ENCODE data around the gene TIGAR.
A peak's percentile ranks its signal among the peaks of the same experiment; 100 is the strongest.

Gene TIGAR

DNA sequence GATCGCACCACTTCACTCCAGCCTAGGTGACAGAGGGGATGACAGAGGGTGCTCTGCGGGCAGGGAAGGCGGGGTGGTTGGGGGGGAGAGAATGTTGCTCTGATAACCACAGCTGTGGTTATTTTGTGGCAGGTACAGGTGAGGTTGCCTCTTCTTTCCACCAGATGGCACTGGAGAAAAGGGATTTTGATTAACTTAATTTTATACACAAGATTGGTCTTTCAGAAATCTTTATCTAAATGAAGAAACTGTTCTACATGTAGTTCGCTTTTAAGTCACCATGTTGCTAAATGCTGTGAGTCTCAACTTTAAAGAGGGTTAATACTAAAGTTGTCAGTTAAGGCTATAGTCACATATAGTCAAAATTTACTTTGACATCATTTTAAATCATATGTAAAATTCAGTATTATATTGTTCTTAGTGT is 32.8 kb downstream of the TIGAR start:
- no peak for TF ChIP-seq POLR2A (IDR thresholded peaks at IDR 0.05; ENCODE audit: low read depth, low read length)
- FAIRE-seq (no peak), DNase-seq (ENCODE audit: insufficient read length, low spot score) (no peak)

DNA sequence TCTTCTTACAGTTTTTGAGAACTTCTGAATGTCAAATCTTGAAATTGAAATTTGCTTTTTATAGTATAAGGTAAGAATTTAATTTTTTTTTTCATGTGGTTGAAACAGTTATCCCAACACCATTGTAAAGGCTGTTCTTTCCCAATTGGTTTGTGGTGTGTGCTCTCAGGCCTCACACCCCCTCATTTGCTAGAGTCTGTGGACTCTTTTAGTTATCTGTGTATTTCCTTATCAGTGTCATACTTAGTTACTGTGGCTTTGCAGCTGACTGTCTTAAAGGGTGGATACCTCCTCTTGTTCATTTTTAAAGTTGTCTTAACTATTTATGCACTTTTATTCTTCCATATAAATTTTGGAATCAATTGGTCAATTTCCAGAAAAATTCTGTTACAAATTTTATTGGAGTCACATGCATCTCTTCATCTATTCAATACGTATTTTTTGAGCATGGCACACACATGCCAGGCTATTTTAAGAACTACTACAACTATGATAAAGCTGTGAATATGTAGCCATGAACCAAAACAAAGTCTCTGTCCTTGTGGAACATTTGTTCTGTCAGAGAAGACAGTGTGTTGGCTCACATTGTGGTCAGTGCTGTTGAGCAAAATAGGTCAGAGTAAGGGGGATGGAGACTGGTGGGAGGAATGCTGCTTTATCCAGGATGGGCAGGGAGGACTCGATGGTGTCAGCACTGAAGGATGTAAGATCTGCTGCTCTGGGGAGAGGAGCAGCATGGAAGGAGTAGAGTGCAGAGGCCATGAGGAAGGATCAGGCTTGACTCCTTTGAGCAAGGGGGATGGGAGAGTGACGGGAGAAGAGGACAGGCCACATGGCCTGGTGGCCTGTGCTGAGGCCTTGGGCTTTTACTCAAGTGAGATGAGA is 34.4 kb downstream of the TIGAR start:
- no peak for DNase-seq (ENCODE audit: insufficient read length, low spot score)
- no peak for FAIRE-seq
- no peak for TF ChIP-seq POLR2A (IDR thresholded peaks at IDR 0.05; ENCODE audit: low read depth, low read length)

DNA sequence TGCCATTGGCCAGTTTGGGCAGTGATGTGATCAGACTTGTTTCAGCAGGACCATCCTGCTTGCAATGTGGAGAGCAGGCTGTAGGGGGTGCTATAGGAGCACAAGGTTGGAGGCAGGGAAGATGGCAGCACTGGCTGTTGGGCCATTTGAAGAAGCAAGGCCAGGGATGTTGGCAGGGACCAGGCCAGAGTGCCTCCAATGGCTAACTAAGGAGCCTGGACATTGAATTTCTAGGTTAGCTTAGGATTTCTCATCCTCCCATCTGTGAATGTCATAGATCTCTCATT is 35.0 kb downstream of the TIGAR start:
- FAIRE-seq (peak; percentile 11), DNase-seq (ENCODE audit: insufficient read length, low spot score) (peak; percentile 14)
- no peak for TF ChIP-seq POLR2A (IDR thresholded peaks at IDR 0.05; ENCODE audit: low read depth, low read length)

DNA sequence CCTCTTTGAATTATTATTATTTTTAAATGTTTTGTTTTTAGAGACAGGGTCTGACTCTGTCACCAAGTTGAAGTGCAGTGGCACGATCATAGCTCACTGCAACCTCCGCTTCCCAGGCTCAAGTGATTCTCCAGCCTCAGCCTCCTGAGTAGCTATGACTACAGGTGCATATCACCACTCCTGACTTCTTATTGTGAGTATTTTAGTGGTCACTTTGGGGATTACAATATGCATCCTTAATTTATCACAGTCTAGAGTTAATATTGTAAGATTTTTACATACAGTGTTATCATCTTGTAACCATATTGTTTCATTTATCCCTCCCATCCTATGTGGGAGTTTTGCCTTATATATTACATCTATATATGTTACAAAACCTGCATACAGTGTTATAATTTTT is 45.1 kb downstream of the TIGAR start:
- FAIRE-seq (no peak), DNase-seq (ENCODE audit: insufficient read length, low spot score) (no peak)
- TF ChIP-seq POLR2A (IDR thresholded peaks at IDR 0.05; ENCODE audit: low read depth, low read length), result no peak

DNA sequence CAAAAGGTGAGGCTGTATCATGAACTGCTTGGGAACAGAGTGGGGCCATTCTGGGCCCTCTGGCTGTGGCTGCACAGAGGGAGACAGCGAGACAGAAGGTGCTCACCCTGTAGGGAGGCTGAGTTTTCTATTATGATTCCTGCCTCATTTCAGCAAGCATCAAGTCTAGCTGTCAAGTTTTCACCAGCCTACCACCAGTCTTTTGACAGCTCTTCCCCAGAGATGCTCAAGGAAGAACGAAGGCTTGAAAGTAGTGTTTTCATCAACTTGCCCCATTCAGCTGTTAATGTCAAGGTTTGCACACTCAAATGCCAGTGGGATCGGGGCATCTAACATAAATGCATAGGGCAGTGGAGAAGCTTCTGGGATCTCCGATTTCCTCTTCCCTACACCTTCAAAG is 48.5 kb downstream of the TIGAR start:
- no peak for FAIRE-seq
- TF ChIP-seq POLR2A (IDR thresholded peaks at IDR 0.05; ENCODE audit: low read depth, low read length), result no peak
- no peak for DNase-seq (ENCODE audit: insufficient read length, low spot score)

DNA sequence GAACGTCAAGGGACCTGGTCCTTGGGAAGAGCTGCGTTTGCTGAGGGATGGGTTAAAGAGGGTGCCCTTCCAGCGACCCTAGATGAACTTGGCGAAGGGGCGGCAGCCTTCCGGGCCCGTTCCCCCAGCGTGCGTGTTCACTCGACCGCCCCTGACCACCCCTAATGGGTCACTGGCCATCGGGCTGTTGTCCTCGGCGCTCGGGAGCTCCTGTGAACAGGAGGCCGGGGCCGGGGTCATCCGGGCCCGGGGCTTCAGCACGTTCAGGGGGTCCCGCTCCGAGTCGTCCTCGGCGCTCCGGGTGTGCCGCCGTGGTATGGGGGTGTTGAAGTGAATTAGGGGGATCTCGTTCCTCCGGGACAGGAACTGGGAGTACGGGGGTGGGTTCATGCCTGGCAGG is 49.3 kb downstream of the TIGAR start:
- no peak for DNase-seq (ENCODE audit: insufficient read length, low spot score)
- FAIRE-seq, result no peak
- no peak for TF ChIP-seq POLR2A (IDR thresholded peaks at IDR 0.05; ENCODE audit: low read depth, low read length)

DNA sequence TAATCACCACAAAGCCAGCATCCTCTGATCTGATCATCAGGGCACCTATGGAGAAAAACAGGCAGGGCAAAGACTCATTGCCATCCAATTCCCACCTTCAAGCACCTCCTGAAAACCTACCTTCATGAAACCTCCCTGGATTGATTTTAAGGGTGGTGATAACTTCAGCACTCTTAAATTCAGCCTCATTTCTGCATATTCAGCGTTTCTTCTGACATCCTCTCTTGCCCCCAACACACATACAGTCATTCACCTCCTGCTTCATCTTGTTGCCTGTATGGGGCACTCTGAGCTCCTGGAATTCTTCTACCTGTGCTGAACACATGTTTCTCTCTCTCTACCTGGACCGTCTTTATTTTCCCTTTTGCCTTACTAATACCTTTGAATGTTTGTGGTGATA is 51.6 kb downstream of the TIGAR start:
- no peak for DNase-seq (ENCODE audit: insufficient read length, low spot score)
- FAIRE-seq, result no peak
- no peak for TF ChIP-seq POLR2A (IDR thresholded peaks at IDR 0.05; ENCODE audit: low read depth, low read length)

DNA sequence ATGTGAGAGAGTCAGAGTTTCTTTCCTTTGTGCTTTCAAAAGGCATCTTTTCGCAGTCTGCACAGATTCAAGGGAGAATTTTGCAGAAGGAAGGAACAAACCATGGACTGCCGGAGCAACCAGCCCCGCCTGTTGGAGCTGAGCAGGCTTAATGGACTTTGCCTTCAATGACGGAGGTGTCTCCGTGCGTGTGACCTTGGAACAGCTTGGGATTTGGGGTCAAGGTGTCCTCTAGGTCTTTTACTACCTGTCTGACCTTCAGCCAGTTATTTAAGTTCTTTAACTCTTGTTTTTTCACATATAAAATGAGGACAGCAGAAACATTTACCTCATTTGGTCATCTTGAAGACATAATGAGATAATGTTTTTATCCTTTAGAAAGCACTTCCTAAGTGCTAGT is 54.4 kb downstream of the TIGAR start:
- no peak for FAIRE-seq
- TF ChIP-seq POLR2A (IDR thresholded peaks at IDR 0.05; ENCODE audit: low read depth, low read length), result no peak
- DNase-seq (ENCODE audit: insufficient read length, low spot score), result no peak

DNA sequence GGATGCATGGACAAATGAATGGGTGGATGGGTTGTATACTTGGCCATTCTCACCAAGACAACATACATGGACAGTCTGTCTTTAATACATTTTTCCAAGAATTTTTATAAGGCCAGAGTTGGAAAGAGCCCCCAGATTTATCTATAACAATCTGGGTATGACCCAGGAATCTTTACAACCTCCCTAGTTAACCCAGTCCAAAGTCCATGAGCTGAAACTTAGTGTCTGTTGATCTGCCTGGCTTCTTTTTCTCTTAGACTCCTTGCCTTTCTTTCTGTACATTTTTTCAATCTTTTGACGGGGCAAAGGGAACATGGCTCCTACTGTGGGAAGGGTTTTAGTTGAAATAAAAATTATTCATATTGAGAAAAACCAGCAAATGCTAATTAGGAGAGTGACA is 57.8 kb downstream of the TIGAR start:
- FAIRE-seq (no peak), DNase-seq (ENCODE audit: insufficient read length, low spot score) (no peak)
- TF ChIP-seq POLR2A (IDR thresholded peaks at IDR 0.05; ENCODE audit: low read depth, low read length), result no peak

DNA sequence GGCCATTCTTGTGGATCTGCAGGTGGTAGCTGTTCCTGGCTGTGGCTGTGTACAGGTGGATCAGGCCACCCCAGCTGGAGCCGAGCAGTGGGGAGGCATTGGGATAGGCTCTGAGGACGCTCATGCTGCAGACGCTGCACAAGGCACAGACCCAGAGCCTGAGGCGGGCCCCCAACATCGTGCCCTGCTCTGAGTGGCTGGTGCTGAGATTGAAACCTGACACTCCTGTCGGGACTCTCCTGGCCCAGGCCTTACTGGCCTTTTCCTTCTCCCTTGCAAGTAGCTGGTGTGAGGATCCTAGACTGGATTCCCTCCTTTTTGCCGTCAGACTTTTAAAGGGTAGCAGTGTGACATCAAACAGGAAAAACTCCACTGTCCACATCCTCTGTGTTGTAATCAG is 58.4 kb downstream of the TIGAR start, which contains the start of gene FGF23:
Gene FGF23 (minus strand): TSS at position 308 of the 400 bp plus-strand sequence. CDS start 130 bp downstream, at position 178.
- TF ChIP-seq POLR2A (IDR thresholded peaks at IDR 0.05; ENCODE audit: low read depth, low read length), result no peak
- DNase-seq (ENCODE audit: insufficient read length, low spot score), result no peak
- FAIRE-seq, result no peak

DNA sequence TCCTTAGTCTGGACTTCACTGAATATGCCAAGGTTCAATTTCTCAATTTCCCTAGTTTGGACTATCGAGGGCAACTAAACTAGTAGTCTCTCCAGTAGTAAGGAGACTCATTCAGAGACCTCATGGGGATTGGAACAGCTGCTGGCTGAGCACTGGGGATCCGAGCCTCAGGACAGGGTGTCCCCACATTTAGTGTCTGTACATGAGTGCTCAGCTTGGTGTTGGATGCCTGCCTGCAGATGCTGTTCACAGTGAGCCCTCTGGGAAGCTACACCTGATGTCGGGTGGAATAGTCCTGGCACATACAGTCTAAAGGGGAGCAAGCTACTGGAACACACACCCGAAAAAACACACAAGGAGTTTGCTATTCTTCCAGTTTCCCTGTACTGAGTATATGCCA is 59.3 kb downstream of the TIGAR start:
- DNase-seq (ENCODE audit: insufficient read length, low spot score) (no peak), FAIRE-seq (no peak)
- TF ChIP-seq POLR2A (IDR thresholded peaks at IDR 0.05; ENCODE audit: low read depth, low read length), result no peak

DNA sequence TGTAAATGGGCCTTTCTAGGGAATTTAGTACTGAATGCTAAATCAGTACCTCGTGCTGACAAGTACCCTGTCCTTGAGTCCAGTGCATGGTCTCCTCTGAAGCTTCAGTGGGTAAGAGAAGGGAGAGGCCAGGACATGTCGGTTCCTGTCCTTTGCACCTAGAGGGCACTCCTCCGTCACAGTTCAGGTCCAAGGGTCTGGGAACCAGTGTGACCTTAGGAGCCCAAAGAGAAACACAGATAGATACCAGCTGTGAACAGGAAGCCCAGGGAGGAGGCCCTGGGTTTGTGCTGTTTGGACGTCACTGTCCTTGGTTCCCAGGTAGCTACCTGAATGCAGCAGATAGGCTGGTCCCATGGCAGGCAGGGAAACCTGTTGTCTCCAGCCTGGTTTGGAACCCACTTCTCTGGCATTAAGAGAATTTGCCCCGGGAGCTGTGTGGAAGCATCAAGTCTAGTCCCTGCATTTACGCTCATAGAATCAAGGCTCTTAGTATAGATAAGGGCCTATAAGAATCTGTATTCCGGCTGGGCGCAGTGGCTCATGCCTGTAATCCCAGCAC is 62.4 kb downstream of the TIGAR start:
- TF ChIP-seq POLR2A (IDR thresholded peaks at IDR 0.05; ENCODE audit: low read depth, low read length), result no peak
- FAIRE-seq (no peak), DNase-seq (ENCODE audit: insufficient read length, low spot score) (no peak)

DNA sequence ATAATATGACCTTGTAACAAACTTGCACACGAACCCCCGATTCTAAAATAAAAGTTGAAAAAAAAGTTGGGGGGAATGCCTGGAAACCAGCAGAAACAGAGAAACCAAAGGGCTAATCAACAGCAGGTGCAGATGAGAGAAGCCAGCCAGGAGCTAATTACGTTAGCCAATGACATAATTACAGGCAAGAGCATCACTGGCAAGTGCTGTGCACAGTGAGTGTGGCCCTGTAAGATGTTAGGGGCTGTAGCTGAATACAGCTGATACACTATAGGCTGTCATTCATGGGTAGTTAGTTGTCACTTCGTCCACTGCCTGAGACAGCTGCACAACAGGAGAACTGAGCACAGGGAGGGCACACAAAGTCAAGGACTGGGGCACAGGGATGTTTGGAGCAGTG is 65.8 kb downstream of the TIGAR start:
- DNase-seq (ENCODE audit: insufficient read length, low spot score) (no peak), FAIRE-seq (no peak)
- TF ChIP-seq POLR2A (IDR thresholded peaks at IDR 0.05; ENCODE audit: low read depth, low read length), result no peak

DNA sequence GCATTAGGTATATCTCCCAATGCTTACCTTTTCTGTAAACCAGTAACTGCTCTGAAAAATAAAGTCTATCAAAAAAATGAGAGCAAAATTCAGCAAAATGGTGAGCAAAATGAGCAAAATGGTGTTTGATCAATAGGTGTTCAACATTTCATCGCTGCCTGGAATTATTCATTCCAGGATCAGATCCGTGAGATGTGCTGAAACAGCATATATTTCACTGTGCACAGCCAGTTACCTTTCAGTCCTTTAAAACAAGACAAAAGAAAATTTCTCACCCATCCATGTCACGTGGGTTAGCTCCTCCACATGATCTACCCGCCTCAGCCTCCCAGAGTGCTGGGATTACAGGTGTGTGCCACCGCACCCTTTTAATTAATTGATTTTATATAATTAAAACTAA is 66.6 kb downstream of the TIGAR start:
- FAIRE-seq (no peak), DNase-seq (ENCODE audit: insufficient read length, low spot score) (no peak)
- no peak for TF ChIP-seq POLR2A (IDR thresholded peaks at IDR 0.05; ENCODE audit: low read depth, low read length)

DNA sequence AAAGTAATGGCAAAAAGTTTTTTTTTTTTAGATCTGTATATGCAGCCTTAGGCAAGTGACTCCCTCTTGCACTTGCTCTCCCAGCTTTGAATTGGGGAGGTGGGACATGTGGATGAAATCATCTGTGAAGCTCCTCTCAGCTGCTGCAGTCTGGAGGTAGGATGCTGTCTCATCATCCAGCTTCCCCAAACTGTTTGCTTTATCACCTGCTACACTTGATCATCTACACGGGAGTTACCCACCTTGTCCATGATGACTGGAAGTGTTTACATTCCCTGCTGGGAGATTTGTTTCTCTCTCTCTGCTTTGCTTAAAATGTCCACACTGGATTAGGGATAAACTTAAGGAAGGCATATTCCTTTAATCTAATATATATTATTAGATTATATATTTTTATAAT is 67.0 kb downstream of the TIGAR start:
- TF ChIP-seq POLR2A (IDR thresholded peaks at IDR 0.05; ENCODE audit: low read depth, low read length), result no peak
- FAIRE-seq (no peak), DNase-seq (ENCODE audit: insufficient read length, low spot score) (no peak)
